GM19397 (cell line): Measurements from ENCODE around the gene IKBKE.

ENCODE experiments used
- ATAC-seq: cut with Tn5 transposase; IDR thresholded peaks from one replicate; pipeline ENCODE4 v1.9.1; 2021; ENCODE audit warnings: mild to moderate bottlenecking, moderate library complexity; ENCODE audit not compliant: unreplicated experiment

The IKBKE gene

DNA sequence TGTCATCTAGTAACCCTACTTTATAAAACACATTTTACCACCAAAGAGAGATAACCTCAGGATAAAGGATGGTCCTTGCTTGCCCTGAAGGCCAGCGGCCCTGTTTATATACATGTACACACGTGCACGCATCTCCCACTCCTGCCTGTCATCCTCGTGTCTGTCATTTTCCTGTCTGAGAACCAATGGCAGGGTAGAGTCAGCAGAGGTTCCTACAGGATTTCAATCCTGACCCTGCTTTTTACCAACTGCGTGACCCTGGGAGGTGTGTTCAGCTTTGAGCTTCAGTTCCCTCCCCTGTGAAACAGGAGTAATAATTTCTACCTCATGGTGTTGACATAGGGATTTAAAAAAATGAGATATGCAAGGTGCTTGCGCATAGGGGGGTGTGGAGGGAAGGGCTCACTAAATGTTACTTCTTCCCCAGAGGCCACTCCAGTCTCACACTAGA is 24.8 kb downstream of the IKBKE start:
- ATAC-seq: no peak

DNA sequence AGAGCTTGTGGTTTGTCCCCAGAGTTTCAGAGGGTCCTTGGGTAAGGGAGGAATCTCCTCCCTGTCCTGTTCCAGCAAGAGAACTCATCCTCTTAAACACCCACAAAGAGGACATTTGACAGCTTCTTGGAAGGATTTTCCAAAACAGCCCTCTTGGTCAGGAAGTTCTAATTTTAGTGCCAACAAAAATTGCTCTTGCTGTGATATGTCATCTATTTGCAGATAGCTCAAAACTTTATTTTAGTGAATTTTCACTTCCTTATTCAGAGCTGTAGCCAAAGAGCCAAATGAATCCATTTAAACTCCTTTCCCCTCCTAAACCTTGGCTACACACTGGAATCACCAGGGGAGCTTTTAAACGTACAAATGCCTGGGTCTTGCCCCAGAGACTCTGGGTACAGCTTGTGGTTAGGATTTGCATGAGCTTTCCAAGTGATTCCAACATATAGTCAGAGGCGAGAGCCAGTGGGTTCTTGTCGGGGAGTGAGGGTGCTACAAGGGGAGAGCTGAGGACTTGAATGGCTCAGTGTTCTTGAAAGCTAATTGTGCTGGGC is 25.3 kb downstream of the IKBKE start:
- ATAC-seq: no peak

DNA sequence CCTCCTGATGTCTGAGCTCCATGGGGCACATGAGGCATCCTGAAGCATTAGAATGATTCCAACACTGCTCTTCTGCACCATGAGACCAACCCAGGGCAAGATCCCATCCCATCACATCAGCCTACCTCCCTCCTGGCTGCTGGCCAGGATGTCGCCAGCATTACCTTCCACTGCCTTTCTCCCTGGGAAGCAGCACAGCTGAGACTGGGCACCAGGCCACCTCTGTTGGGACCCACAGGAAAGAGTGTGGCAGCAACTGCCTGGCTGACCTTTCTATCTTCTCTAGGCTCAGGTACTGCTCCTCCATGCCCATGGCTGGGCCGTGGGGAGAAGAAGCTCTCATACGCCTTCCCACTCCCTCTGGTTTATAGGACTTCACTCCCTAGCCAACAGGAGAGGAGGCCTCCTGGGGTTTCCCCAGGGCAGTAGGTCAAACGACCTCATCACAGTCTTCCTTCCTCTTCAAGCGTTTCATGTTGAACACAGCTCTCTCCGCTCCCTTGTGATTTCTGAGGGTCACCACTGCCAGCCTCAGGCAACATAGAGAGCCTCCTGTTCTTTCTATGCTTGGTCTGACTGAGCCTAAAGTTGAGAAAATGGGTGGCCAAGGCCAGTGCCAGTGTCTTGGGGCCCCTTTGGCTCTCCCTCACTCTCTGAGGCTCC is 26.0 kb downstream of the IKBKE start:
- no peak for ATAC-seq

DNA sequence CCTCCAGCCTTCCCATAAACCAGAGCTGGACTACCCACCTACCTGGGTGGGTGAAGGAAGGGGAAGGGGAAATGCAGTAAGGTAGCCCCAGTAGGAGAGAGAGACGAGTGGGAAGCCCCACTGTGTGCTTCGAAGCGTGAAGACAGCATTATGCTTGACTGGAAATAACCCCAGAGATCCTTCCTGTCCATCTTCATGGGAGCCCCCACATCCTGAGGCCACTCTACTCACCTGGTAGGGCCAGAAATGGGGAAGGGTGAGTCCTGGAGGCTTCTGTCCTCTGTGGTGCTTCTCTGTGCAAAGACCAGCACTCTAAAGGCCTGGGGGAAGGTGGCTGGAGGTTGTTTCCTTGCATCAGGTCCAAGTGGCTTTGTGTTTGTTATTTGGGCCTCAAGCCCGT is 27.1 kb downstream of the IKBKE start:
- ATAC-seq: no peak

DNA sequence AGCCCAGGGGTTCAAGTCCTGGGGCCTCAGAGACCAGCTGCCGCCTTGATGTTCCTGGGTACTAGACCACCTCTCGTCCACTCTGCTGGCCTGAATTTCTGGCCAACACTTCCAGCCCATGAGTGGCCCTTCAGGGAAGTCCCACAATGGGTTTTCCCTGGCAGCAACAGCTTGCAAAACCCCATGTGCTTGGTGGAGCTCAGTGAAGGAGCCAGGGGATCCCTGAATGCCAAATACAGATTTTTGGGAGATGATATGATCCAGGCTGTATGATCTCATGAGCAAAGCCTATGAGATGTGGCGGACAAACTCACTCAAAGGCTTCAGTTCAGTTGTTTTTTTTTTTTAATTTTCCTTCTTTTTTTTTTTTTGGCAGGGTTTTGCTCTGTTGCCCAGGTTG is 27.5 kb downstream of the IKBKE start:
- no peak for ATAC-seq

DNA sequence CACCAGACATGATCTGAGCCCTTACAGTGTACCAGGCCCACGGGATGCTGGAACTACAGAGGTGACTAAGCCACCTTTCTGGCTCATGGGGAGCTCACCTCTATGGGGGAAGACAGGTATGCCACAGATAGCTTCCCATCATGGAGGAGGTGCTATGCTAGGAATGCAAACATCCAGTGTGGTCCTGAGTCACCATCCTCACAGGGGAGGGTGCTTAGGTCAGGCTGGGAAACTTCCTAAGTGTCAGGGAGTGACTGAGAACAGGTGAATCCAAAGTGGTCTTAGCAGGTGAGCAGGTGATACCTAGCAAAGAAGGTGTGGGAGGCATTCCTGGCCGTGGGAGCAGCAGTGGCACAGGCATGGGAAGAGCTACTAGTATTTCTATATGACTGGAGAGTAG is 28.4 kb downstream of the IKBKE start:
- ATAC-seq: no peak

DNA sequence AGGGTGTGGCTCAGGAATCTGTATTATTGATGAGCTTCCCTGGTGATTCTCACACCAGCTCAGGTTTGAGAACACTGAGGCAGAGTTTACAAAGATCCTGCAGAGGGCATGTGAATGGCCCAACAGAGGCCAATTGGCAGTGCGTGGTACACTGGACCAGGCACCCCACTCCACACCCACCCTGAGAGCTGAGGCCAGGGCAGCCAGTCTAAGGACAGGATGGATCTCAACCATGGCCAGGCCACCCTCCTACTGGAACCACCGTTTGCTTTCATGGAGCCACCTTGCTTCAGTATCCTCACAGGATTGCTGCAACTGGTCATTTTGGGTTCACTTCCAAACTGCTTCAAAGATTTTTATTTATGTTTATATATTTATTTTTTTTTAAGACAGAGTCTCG is 29.8 kb downstream of the IKBKE start:
- no peak for ATAC-seq

DNA sequence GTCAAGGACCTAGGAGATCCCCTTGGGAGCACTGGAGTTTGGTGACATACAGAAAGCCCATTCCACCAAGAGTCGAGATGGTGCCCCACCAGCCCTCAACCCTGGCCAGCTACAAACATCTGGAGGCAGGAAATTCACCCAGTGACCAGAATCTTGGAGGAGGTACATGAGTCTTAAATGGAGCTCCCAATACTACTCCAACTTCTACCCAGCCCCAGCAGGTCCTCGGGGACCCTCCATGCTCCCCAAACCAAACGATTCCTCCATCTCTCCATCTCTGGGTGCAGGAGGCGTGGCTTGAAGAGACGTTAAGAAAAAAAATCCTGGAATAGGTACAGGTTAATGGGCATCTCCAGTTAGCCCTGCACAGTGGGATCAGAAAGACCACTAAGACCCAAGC is 31.6 kb downstream of the IKBKE start:
- no peak for ATAC-seq

DNA sequence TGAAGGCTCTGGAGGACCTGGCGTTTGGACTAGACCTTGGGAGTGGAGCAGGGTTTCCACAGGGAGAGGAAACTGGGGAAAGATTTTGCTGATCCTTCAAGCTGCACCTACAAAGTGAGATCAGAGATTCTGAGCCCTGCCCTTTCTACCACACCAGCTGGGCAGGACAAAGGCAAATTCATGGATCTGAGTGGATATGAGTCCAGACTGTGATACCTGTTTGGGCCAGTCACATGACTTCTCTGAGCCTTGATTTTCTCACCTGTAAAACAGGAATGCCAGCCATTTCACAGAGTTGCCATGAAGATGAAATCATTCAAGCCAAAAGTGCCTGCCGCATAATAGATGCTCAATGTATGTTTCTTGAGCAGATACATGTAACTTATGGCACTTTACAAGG is 32.1 kb downstream of the IKBKE start:
- no peak for ATAC-seq

DNA sequence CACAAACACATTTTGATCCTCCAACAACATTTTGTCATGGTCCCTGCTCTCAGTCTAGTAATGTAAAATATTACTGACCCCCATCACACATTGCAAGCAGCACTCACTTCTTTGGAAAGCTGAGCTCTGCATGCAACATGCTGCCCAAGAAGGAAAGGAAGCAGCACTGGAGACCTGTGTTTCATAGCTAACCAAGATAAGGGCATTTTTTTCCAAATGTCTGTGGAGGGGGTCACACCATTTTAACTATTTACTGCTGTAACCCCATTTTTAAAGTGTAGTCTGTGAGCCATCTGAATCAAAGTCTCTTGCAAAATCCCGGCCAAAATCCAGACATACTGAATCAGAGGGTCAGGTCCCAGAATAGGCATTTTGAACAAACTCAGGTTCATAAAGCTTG is 32.5 kb downstream of the IKBKE start:
- ATAC-seq: no peak

DNA sequence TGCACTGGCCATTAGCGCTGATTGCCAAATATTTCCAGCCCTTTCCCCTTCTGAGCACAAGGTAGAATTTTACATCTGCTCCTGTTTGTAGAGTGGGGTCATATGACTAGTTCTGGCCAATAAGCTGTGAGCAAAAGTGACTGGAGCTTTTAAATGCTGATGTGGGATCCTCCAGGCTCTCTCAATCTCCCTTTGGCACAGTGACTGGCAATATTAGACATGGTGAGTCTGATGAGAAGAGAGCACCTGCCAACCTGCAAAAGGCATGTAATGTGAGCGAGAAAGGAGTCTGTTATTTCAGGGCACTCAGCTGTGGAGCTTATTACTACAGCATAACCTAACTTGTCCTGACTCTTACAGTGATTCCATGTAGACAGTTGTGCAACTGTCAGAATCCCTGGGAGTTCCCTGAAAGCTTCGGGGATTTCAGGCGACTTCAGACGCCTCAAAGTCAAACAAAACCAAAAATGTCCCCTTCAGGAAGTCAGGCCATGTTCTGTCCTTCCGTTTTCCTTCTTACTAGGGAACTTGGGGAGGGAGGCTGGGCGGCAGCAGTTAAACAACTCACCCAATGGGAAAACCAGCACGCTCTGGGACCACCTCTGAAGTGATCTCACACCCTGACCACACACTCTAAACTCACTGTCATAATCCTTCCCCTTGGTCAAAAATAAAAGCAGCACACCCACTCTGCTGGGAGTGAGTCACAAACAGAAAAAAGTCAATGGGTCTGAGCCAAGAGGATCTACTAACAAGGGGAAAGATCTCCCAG is 33.5 kb downstream of the IKBKE start:
- ATAC-seq: no peak

DNA sequence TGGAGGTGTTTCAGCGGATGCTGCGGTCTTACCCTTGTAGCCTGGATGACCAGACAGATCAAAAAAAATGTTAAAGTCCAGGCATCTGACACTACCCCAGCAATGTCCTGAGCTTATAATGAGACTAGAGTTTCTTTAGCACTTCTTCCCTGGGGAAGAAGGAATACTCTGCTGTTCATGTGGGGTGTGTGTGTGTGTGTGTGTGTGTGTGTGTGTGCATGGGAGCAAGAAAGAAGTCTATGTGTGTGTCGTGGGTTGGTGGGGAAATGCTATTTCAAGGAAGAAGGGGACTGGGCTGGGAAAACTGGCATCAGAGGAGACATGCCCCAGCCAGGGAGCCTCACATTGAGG is 34.1 kb downstream of the IKBKE start:
- ATAC-seq: no peak

DNA sequence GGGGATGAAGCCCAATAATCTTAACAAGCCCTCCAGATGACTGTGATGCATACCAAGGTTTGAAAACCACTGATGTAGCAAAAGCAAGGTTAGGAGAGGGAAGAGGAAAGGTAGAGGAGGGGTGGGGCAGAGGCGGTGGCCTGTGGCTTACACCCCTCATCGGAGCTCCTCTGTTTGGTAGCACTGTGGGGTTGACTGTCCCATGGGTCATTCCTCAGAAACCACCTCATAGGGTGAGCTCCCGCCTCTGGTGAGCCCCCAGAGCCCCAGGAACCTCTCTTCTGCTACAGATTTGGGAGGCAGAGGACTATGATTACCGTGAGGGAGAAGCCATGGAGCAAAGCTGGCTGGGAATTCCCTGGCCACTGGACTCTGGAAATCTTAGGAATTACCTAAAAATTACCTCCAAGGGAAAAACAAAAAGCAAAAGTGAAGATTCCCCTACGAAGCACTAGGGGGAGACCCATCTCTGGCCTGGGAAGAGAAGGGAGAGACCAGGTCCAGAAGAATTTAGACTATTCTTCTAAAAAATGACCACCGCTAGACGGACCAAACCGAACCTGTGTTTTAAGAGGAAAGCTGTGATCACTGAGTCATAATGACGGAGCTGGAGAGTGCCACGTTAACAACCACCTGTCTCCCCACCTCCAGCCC is 35.6 kb downstream of the IKBKE start:
- ATAC-seq: no peak

DNA sequence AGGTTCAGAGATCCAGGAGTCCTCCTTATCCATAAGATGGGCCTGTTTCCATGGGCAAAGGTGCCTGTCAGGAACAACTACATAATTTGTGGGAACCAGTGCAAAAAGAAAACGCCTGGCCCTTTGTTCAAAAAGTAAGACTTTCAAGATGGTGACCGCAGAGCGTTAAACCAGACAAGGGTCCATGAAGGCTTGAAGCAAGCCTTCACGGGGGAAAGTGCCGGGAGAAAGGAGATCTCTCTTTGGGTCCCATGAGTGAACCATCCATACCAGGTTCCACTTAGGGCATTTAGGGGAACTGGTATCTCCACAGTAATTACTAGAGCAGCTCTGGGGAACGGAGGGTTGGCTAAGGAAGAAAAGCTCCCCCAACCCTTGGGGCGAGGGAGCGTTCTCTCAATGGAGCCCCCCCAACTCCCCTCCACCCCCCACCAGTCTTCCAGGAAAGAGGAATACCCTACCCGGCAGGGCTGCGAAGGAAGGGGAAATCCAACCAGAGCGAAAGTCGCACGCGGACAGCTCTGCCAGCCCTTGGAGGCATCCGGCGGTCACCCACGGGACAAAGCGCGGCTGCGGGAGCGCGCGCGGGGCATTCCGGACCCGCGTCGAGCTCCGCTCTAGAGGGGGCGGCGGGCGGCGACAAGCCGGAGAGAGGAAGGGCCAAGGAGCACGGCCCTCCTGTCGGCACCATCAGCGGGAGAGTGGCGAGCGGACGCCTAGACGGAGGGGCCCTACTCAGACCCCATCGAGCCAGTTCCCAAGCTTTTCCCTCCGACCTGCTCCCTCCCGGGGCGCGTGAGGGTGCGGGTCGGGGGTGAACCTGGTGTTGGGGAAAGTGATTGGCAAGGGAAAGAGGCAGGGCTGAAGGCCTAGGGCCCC is 36.4 kb downstream of the IKBKE start:
- ATAC-seq: peak; percentile 13

DNA sequence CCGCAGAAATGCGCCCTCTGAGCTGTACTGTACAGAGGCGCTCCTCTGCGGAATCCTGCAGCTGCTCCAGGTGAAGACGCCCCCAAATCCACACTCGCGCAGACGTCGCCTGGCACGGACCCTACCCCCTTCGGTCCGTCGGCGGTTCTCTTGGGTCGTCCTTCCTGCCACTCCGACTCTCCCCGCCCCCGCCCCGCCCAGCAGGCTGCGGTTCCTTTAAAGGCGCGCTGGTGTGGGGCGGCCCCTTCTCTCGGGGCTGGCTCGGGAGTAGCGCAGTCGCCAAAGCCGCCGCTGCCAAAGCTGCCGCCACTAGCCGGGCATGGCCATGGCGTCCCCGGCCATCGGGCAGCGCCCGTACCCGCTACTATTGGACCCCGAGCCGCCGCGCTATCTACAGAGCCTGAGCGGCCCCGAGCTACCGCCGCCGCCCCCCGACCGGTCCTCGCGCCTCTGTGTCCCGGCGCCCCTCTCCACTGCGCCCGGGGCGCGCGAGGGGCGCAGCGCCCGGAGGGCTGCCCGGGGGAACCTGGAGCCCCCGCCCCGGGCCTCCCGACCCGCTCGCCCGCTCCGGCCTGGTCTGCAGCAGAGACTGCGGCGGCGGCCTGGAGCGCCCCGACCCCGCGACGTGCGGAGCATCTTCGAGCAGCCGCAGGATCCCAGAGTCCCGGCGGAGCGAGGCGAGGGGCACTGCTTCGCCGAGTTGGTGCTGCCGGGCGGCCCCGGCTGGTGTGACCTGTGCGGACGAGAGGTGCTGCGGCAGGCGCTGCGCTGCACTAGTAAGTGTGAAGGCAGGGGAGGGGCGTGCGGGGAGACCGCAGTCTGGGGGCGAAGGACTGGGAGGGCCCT is 37.2 kb downstream of the IKBKE start, which contains the start of gene RASSF5:
Gene RASSF5, plus strand, starts transcription at position 248 of the 846 bp plus-strand sequence. Its CDS starts 72 bp downstream, at position 320.
- peak; percentile 61 for ATAC-seq

DNA sequence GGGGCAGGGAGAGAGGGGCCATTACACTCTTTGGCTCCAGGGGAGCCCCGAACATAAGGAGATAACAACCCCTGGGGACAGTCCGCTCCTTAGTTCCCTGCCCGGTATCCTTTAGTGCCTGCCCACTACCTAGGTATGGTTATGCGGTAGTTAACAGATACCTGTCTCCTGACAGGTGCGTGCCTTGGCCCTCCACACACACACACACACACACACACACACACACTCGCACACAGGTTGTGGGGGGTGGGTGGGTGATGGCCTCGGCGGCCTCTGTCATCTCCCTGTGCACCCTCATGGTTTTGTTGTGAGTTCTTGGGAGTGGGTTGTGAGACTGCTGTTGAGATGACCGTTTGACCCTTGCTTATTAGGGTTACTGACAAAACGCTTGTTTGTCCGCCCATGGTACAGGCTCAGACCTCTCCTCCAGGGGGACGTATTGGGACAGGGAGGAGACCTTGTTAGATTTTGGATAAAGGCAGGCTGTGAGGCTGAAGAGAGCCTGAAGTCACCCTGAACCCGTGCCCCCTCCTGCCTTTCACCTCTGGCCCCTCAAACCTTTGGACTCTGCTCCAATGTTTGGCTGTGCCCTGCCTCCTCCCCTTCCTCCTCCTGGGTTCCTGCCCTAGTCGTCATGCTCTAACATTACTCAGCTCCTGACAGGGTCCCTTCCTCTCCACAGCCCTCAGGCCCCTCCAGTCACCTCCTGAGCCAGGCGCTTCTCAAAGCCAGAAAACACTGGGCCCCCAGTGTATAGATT is 38.0 kb downstream of the IKBKE start:
- ATAC-seq: no peak

DNA sequence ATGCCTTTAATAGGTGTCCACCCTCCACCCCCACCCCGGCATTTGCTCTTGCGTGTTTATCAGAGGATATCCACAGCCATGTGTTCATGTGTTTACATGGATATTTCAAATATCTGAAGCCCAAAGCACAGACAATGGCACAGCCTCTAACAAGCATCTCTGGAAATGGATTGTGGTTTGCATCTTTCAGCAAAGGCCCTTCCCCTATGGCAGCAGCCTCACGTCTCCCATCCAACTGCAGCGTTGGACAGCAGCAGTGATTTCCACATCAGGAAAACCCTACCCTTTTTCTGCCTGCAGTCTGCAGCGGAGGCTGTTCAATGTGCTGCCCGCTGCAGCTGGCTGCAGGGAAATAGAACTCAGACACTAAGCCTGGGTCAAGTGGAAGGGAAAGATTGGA is 38.7 kb downstream of the IKBKE start:
- ATAC-seq: no peak

DNA sequence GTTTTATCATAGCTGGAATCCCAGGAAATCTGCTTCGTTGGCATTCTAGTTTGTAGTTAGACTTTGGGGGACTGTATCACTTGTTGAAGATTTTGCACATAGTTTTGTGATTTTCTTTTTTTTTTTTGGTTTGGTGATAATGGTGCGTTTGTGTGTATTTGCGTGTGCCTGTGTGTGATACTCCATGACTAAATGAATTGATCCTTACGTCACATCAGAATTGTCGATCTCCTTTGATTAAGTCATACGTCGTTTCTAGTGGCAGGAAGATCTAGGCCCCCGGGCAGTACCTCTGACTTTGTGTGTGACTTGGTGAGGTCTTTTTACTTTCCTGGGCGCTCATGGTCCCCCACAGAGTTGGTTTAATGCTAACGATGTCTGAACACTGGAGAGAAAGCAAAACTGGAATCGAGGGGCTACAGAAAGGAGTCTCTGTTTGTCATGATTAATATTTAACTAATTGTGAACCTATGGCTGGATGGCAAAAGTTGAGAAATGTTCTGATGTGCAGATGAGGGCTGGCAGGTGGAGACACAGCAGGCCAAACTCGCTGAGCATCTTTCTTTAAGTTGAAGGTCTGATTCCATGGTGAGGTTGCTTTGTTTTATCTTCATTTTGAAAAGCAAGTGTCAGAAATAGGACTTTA is 39.5 kb downstream of the IKBKE start:
- no peak for ATAC-seq

DNA sequence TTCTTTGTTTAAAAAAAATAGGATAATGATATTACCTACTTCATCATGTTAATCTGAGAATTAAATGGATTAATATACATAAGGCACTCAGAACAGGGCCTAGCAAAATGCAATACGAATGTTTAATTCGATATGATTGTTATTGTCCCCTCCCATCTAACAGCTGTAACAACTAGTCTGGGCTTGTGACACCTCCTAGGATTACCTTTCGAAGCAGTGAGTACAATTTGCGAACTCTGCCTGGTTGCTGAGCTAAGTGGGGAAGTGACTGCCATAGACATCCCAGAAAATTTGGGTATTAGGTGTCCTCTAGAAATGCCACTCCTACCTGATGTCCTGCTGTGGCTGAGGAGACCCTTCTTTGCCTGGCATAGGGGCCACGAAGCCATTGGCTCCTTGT is 40.1 kb downstream of the IKBKE start:
- ATAC-seq: no peak
